HG03039 (cell line): ENCODE measurements around the gene SERP2.

ENCODE experiments used
- ATAC-seq: cut with Tn5 transposase; IDR thresholded peaks from one replicate; pipeline ENCODE4 v1.9.1; 2021; ENCODE audit warnings: mild to moderate bottlenecking, moderate library complexity; ENCODE audit not compliant: unreplicated experiment

Gene SERP2

GRCh38 chr13:44355621-44356020, 18.0 kb upstream of the SERP2 start:
- ATAC-seq: no peak

- no peak for ATAC-seq
Measured at GRCh38 chr13:44359983-44360375, 13.6 kb upstream of the SERP2 start.

- no peak for ATAC-seq
Measured at GRCh38 chr13:44362394-44363040, 11.1 kb upstream of the SERP2 start.

- no peak for ATAC-seq
Measured at GRCh38 chr13:44363631-44364344, 9.8 kb upstream of the SERP2 start.

- ATAC-seq: no peak
Measured at GRCh38 chr13:44364345-44365000, 9.2 kb upstream of the SERP2 start.

- ATAC-seq: no peak
Measured at GRCh38 chr13:44365008-44365407, 8.6 kb upstream of the SERP2 start.

- no peak for ATAC-seq
Measured at GRCh38 chr13:44365899-44366298, 7.7 kb upstream of the SERP2 start.

- ATAC-seq: no peak
Measured at GRCh38 chr13:44368062-44368591, 5.5 kb upstream of the SERP2 start.

- no peak for ATAC-seq
Measured at GRCh38 chr13:44368599-44369368, 4.8 kb upstream of the SERP2 start.

GRCh38 chr13:44371421-44371820, 2.2 kb upstream of the SERP2 start:
- no peak for ATAC-seq

- no peak for ATAC-seq
Measured at GRCh38 chr13:44373247-44373600, 400 bp upstream of the SERP2 start.

GRCh38 chr13:44374348-44374712, 706 bp downstream of the SERP2 start:
- ATAC-seq: no peak

GRCh38 chr13:44378277-44378676, 4.7 kb downstream of the SERP2 start:
- ATAC-seq: no peak

GRCh38 chr13:44379885-44380284, 6.3 kb downstream of the SERP2 start:
- ATAC-seq: no peak

- no peak for ATAC-seq
Measured at GRCh38 chr13:44380404-44381165, 7.0 kb downstream of the SERP2 start.

- no peak for ATAC-seq
Measured at GRCh38 chr13:44382635-44383145, 9.1 kb downstream of the SERP2 start.

- no peak for ATAC-seq
Measured at GRCh38 chr13:44383945-44384344, 10.3 kb downstream of the SERP2 start.

- no peak for ATAC-seq
Measured at GRCh38 chr13:44384778-44385177, 11.2 kb downstream of the SERP2 start.

GRCh38 chr13:44385401-44385800, 11.8 kb downstream of the SERP2 start:
- ATAC-seq: no peak

- no peak for ATAC-seq
Measured at GRCh38 chr13:44385847-44386246, 12.2 kb downstream of the SERP2 start.
